PFSK-1 (cell line): Measurements from ENCODE around the gene TRAK1.

ENCODE experiments used
- FOXP2 ChIP-seq: optimal IDR thresholded peaks from 2 replicates; pipeline ENCODE3; 2011; ENCODE audit warnings: borderline replicate concordance, control low read depth, inconsistent platforms; ENCODE audit not compliant: insufficient read depth; ENCODE audit errors: extremely low read length, extremely low read depth
- POLR2AphosphoS5 ChIP-seq: IDR thresholded peaks from 2 replicates; pipeline ENCODE4 v1.6.1; 2012; ENCODE audit warnings: low read depth, mild to moderate bottlenecking, control low read depth, low read length, moderate library complexity
- REST ChIP-seq, 2 experiments: IDR thresholded peaks; 2 replicates each; pipeline versions ENCODE4 v1.6.1 to v1.8.0; 2011 to 2012; ENCODE audit warnings: low read depth in 2 of 2, low read length in 2 of 2, control low read depth in 1 of 2, inconsistent platforms in 1 of 2, mild to moderate bottlenecking in 1 of 2, moderate library complexity in 1 of 2; ENCODE audit not compliant: insufficient read depth in 1 of 2
- SIN3A ChIP-seq: IDR thresholded peaks from 2 replicates; pipeline ENCODE4 v1.6.1; 2012; ENCODE audit warnings: mild to moderate bottlenecking, low read length, moderate library complexity, borderline replicate concordance; ENCODE audit not compliant: insufficient read depth
- TAF1 ChIP-seq: IDR thresholded peaks from 2 replicates; pipeline ENCODE4 v1.6.1; 2012; ENCODE audit warnings: low read length, control low read depth, borderline replicate concordance; ENCODE audit not compliant: insufficient read depth

The TRAK1 gene

GRCh38 chr3:42187936-42188335, 96.8 kb downstream of the TRAK1 start:
- TF ChIP-seq REST (IDR thresholded peaks at IDR 0.05; ENCODE audit: insufficient read depth in 1 of 2, low read depth in 2 of 2, low read length in 2 of 2), result no peak
- TF ChIP-seq SIN3A, result no peak
- no peak for TF ChIP-seq POLR2AphosphoS5
- no peak for TF ChIP-seq FOXP2
- TF ChIP-seq TAF1, result no peak

GRCh38 chr3:42188376-42188775, 97.2 kb downstream of the TRAK1 start:
- no peak for TF ChIP-seq SIN3A
- TF ChIP-seq TAF1, result no peak
- TF ChIP-seq POLR2AphosphoS5, result no peak
- TF ChIP-seq FOXP2, result no peak
- TF ChIP-seq REST (IDR thresholded peaks at IDR 0.05; ENCODE audit: insufficient read depth in 1 of 2, low read depth in 2 of 2, low read length in 2 of 2), result no peak

GRCh38 chr3:42189001-42189460, 97.9 kb downstream of the TRAK1 start:
- TF ChIP-seq TAF1, result no peak
- no peak for TF ChIP-seq FOXP2
- no peak for TF ChIP-seq SIN3A
- no peak for TF ChIP-seq REST (IDR thresholded peaks at IDR 0.05; ENCODE audit: insufficient read depth in 1 of 2, low read depth in 2 of 2, low read length in 2 of 2)
- TF ChIP-seq POLR2AphosphoS5, result no peak

GRCh38 chr3:42189736-42190135, 98.6 kb downstream of the TRAK1 start:
- TF ChIP-seq POLR2AphosphoS5 (no peak), TAF1 (no peak), FOXP2 (no peak), SIN3A (no peak), REST (IDR thresholded peaks at IDR 0.05; ENCODE audit: insufficient read depth in 1 of 2, low read depth in 2 of 2, low read length in 2 of 2) (no peak)

GRCh38 chr3:42190701-42191442, 99.7 kb downstream of the TRAK1 start:
- no peak for TF ChIP-seq FOXP2
- no peak for TF ChIP-seq SIN3A
- no peak for TF ChIP-seq POLR2AphosphoS5
- TF ChIP-seq TAF1, result no peak
- no peak for TF ChIP-seq REST (IDR thresholded peaks at IDR 0.05; ENCODE audit: insufficient read depth in 1 of 2, low read depth in 2 of 2, low read length in 2 of 2)
